Type B pancreatic cell (in vitro differentiated cells): ENCODE data around the gene PLEKHS1. TPM values are rescaled to one million over a fixed set of nuclear protein-coding genes. Genes with fewer than 3 reads are reported as not detected.
A peak's percentile ranks its signal among the peaks of the same experiment; 100 is the strongest.

ENCODE experiments used
- DNase-seq: peaks from one replicate; pipeline ENCODE4 v3.0.0; 2021; ENCODE audit warnings: mixed read lengths; ENCODE audit not compliant: unreplicated experiment; ENCODE audit errors: extremely low spot score
- H3K27ac Mint-ChIP-seq: 2 replicates; pipeline ENCODE4 v1.8.0; 2021; ENCODE audit warnings: mild to moderate bottlenecking, mixed read lengths
- H3K27me3 Mint-ChIP-seq: 2 replicates; pipeline ENCODE4 v1.8.0; 2021; ENCODE audit warnings: mixed read lengths
- H3K36me3 Mint-ChIP-seq: 2 replicates; pipeline ENCODE4 v1.8.0; 2021; ENCODE audit warnings: mixed read lengths
- H3K4me1 Mint-ChIP-seq: one replicate; pipeline ENCODE4 v1.8.0; 2021; ENCODE audit warnings: mixed read lengths; ENCODE audit not compliant: unreplicated experiment
- H3K4me3 Mint-ChIP-seq: 2 replicates; pipeline ENCODE4 v1.8.0; 2021; ENCODE audit warnings: mild to moderate bottlenecking, mixed read lengths
- H3K9me3 Mint-ChIP-seq: 2 replicates; pipeline ENCODE4 v1.8.0; 2021; ENCODE audit warnings: mixed read lengths
- total RNA-seq: library from RNA; stranded (reverse); gene quantifications from 2 replicates; pipeline ENCODE4 v1.2.1, GENCODE V29; 2021; ENCODE audit warnings: low replicate concordance
- TF ChIP-seq, protein P1 (sequence below): fragments of 200-600 bp; sonication (generic); conservative IDR thresholded peaks from 2 replicates; pipeline ENCODE4 v1.5.0; 2021; ENCODE audit warnings: antibody characterized with exemption, mild to moderate bottlenecking

PLEKHS1 gene
- total RNA-seq, 1 donor from 2014 or later: 0.12 TPM

DNA sequence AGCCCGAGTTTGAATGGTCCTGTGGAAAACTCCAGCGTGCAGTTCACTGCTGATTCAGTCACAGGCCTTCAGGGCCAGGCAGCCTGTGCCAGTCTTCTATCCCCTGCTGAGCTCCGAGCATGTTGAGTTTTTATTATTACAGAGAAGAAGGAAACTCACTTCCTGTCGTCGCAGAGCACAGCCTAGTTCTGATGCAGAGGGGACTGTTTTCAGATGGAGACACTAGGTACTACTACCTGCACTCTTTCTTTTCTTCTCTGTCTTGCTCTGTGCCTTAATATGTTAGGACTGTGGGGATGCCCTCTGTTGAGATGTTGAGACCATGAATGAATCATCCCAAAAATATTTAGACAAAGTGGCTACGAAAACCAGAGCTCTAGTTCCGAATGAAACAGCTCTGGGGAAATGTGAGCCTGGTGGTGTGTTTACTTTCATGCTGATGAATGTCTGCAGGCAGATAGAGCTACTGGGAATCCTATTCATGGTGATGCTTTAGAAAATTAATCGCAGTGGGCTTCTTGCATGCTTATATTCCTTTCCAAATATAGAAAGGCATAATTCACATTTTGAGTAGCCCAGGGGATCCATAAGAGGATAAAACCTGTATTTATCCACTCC is 42.2 kb upstream of the PLEKHS1 start:
- peaks cover 57% of the 10 kb centered on the region for H3K4me1 Mint-ChIP-seq
- H3K9me3 Mint-ChIP-seq: no peaks in the 10 kb centered on the region

DNA sequence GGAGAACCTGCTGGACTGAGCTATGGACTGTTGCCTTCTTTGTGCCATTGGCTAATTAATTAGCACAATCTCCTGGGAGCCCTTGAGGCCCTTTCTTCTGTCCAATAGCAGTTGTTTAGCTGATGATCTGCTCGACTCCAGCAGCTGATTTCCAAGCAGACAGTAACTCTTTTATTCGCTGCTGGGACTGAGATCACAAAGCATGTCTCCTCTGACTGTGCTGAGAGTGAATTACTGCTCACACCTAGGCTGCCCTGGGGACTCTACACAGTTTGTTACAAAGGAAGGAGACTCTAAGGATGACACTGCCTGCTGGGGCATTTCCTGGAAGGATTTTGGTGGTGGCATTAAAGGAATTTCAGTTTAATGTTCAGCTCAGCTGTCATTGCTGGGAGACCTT is 40.3 kb upstream of the PLEKHS1 start:
- no peak for DNase-seq
- no peaks in the 10 kb centered on the region for H3K27me3 Mint-ChIP-seq
- no peak overlapping the region for H3K4me3 Mint-ChIP-seq
- no peaks in the 10 kb centered on the region for H3K9me3 Mint-ChIP-seq
- H3K36me3 Mint-ChIP-seq: peaks cover 3% of the 10 kb centered on the region
- H3K4me1 Mint-ChIP-seq: peaks cover 46% of the 10 kb centered on the region
- TF ChIP-seq, protein P1, sequence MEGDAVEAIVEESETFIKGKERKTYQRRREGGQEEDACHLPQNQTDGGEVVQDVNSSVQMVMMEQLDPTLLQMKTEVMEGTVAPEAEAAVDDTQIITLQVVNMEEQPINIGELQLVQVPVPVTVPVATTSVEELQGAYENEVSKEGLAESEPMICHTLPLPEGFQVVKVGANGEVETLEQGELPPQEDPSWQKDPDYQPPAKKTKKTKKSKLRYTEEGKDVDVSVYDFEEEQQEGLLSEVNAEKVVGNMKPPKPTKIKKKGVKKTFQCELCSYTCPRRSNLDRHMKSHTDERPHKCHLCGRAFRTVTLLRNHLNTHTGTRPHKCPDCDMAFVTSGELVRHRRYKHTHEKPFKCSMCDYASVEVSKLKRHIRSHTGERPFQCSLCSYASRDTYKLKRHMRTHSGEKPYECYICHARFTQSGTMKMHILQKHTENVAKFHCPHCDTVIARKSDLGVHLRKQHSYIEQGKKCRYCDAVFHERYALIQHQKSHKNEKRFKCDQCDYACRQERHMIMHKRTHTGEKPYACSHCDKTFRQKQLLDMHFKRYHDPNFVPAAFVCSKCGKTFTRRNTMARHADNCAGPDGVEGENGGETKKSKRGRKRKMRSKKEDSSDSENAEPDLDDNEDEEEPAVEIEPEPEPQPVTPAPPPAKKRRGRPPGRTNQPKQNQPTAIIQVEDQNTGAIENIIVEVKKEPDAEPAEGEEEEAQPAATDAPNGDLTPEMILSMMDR: no peak
- H3K27ac Mint-ChIP-seq: no peak overlapping the region

More for the DNA sequence above, 42.2 kb upstream of the PLEKHS1 start:
- H3K27ac Mint-ChIP-seq: no peak overlapping the region
- H3K36me3 Mint-ChIP-seq: peaks cover 3% of the 10 kb centered on the region
- TF ChIP-seq, protein P1: no peak
- no peaks in the 10 kb centered on the region for H3K27me3 Mint-ChIP-seq
- no peak for DNase-seq
- H3K4me3 Mint-ChIP-seq: peak overlapping the region; percentile 34

DNA sequence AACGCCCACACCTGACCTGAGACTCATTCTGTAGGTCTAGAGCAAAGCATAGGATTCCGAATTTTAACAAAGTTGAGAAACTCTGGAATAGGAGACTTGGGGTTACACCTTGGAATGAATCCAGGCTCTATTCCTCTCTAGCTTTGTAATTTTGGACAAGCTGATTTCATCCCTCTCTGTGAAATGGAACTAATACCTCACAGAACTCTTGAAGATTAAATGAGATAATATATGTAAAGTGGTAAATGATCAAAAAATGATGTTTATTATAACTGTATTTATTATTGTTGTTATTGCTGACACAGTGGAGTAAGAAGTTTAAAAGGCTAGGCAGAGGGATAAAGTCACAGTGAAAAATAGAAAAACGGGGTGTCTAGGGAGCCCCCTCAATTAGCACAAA is 39.5 kb upstream of the PLEKHS1 start:
- peaks cover 3% of the 10 kb centered on the region for H3K36me3 Mint-ChIP-seq
- TF ChIP-seq, protein P1: no peak
- no peak overlapping the region for H3K4me3 Mint-ChIP-seq
- H3K27me3 Mint-ChIP-seq: no peaks in the 10 kb centered on the region
- DNase-seq: no peak
- peaks cover 38% of the 10 kb centered on the region for H3K4me1 Mint-ChIP-seq
- H3K27ac Mint-ChIP-seq: no peak overlapping the region
- no peaks in the 10 kb centered on the region for H3K9me3 Mint-ChIP-seq

DNA sequence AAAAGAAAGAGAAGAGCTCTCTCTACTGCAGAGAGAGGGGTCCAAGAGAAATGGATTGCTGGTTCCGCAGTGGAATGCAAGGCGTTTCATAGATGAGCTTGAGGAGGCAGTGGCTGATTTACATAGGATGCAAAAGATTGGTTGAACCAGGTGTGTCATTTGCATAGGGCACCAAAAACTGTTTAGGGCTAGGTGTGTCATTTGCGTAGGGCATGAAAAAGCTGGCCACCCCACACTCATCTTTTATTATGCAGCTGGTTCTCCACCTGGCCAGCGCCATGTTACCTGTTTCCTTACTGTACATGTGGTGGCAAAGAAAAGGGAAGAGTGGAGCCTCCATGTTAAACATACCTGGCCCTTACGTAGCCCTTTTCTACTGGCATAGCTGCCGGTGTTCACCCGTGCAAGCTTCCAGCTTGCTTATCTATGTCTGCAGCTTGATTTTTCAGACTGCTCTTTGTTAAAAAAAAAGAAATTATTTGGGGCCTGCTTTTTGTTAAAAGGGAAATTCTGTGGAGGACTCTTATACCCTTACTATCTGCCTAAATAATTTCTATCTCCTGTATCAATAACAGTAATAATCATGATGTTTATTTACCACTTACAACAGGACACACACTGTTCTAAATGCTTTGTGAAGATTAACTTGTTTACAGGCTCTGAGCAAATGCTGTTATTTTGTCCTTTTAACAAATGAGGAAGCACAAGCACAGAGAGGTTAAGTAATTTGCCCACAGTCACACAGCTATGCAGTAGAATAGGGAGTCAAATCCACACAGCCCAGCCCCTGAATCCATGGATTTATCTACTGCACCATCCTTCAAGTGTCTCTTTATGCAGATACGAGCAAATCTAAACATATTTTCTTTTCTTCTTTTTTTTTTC is 38.5 kb upstream of the PLEKHS1 start:
- Mint-ChIP-seq H3K4me1 (peaks cover 34% of the 10 kb centered on the region), H3K4me3 (no peak overlapping the region), H3K36me3 (peaks cover 3% of the 10 kb centered on the region), H3K27me3 (no peaks in the 10 kb centered on the region), H3K9me3 (no peaks in the 10 kb centered on the region), H3K27ac (no peak overlapping the region)
- DNase-seq: no peak
- TF ChIP-seq, protein P1: no peak

DNA sequence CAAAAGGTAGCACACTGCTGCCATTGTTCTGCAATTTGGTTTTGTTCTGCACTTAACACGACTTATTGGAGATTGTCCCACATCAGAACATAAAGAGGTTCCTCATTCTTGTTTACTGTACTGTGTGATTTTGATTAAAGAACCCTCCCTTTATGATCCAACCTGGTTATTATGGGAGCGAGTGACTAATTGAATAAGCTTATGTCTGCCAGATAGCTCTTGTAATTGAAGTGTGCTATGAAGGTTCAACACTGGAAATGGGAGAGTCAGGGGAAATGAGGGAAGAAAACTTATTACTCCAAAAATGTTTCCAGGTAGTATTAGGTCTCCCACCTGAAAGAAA is 37.9 kb upstream of the PLEKHS1 start:
- no peak overlapping the region for H3K27ac Mint-ChIP-seq
- DNase-seq: no peak
- H3K9me3 Mint-ChIP-seq: no peaks in the 10 kb centered on the region
- peaks cover 3% of the 10 kb centered on the region for H3K36me3 Mint-ChIP-seq
- TF ChIP-seq, protein P1: no peak
- peaks cover 33% of the 10 kb centered on the region for H3K4me1 Mint-ChIP-seq
- H3K27me3 Mint-ChIP-seq: no peaks in the 10 kb centered on the region
- H3K4me3 Mint-ChIP-seq: no peak overlapping the region
